Skeletal muscle tissue (tissue), 4 donors: Measurements from ENCODE around the gene IGF1R. TPM values are rescaled to one million over a fixed set of nuclear protein-coding genes. Genes with fewer than 3 reads are reported as not detected.

Source experiments
- H3K27ac ChIP-seq: one replicate; pipeline ENCODE4 v1.7.0; 2013; ENCODE audit warnings: mild to moderate bottlenecking, low read depth, low read length, inconsistent platforms
- H3K27me3 ChIP-seq, 3 donors: one replicate each; pipeline ENCODE4 v1.7.0; 2013; ENCODE audit warnings: low read length in 3 of 3; ENCODE audit not compliant: control insufficient read depth in 3 of 3, insufficient read depth in 3 of 3
- H3K36me3 ChIP-seq, 3 donors: one replicate each; pipeline ENCODE4 v1.7.0; 2013; ENCODE audit warnings: low read length in 3 of 3; ENCODE audit not compliant: control insufficient read depth in 3 of 3, insufficient read depth in 3 of 3
- H3K4me1 ChIP-seq, 3 donors: one replicate each; pipeline ENCODE4 v1.7.0; 2013; ENCODE audit warnings: low read length in 3 of 3, mild to moderate bottlenecking in 3 of 3; ENCODE audit not compliant: control insufficient read depth in 3 of 3, insufficient read depth in 3 of 3
- H3K4me3 ChIP-seq, 3 donors: one replicate each; pipeline ENCODE4 v1.7.0; 2013; ENCODE audit warnings: low read length in 3 of 3
- H3K9ac ChIP-seq, 3 donors: one replicate each; pipeline ENCODE4 v1.7.0; 2013; ENCODE audit warnings: low read length in 3 of 3, mild to moderate bottlenecking in 3 of 3, moderate library complexity in 2 of 3, low read depth in 1 of 3
- H3K9me3 ChIP-seq, 3 donors: one replicate each; pipeline ENCODE4 v1.7.0; 2013; ENCODE audit warnings: low read length in 3 of 3; ENCODE audit not compliant: control insufficient read depth in 3 of 3
- total RNA-seq: library from RNA; depleted of rRNA; stranded (reverse); fragments of >200 nt; gene quantifications from one replicate; pipeline ENCODE4 v1.2.3, GENCODE V29; 2014
- donor health status: Osteomylitis.

IGF1R gene
- total RNA-seq, 1 donor from 2014 or later, result 25.6 TPM

GRCh38 chr15:98842973-98843285 is 194.6 kb downstream of the IGF1R start:
- no peak overlapping the region for H3K4me3 ChIP-seq
- H3K27ac ChIP-seq, result no peak overlapping the region
- H3K9ac ChIP-seq, result no peak overlapping the region
- H3K27me3 ChIP-seq, result no peaks in the 10 kb centered on the region
- H3K9me3 ChIP-seq, result no peaks in the 10 kb centered on the region
- peaks cover 0 to 10% (median 8%) of the 10 kb centered on the region in 3 donors for H3K4me1 ChIP-seq
- no peaks in the 10 kb centered on the region for H3K36me3 ChIP-seq

- Histone ChIP-seq H3K27ac (no peak overlapping the region), H3K9ac (no peak overlapping the region), H3K27me3 (no peaks in the 10 kb centered on the region), H3K4me3 (no peak overlapping the region), H3K4me1 (peaks cover 0 to 2% (median under 1%) of the 10 kb centered on the region in 3 donors), H3K9me3 (no peaks in the 10 kb centered on the region), H3K36me3 (no peaks in the 10 kb centered on the region)
These were observed 195.5 kb downstream of the IGF1R start for GRCh38 chr15:98843844-98844243.

- no peak overlapping the region for H3K9ac ChIP-seq
- H3K4me3 ChIP-seq, result no peak overlapping the region
- H3K4me1 ChIP-seq, result no peaks in the 10 kb centered on the region
- no peaks in the 10 kb centered on the region for H3K36me3 ChIP-seq
- H3K27ac ChIP-seq, result no peak overlapping the region
- no peaks in the 10 kb centered on the region for H3K27me3 ChIP-seq
- H3K9me3 ChIP-seq, result no peaks in the 10 kb centered on the region
These were observed 195.9 kb downstream of the IGF1R start for GRCh38 chr15:98844261-98844660.

GRCh38 chr15:98845138-98845884 is 197.0 kb downstream of the IGF1R start:
- H3K27ac ChIP-seq, result no peak overlapping the region
- no peaks in the 10 kb centered on the region for H3K27me3 ChIP-seq
- no peaks in the 10 kb centered on the region for H3K36me3 ChIP-seq
- H3K9ac ChIP-seq, result no peak overlapping the region
- H3K4me3 ChIP-seq, result no peak overlapping the region
- H3K9me3 ChIP-seq, result no peaks in the 10 kb centered on the region
- H3K4me1 ChIP-seq, result peaks cover 0 to 1% (median 0%) of the 10 kb centered on the region in 3 donors

GRCh38 chr15:98850961-98851572 is 202.7 kb downstream of the IGF1R start:
- Histone ChIP-seq H3K9me3 (no peaks in the 10 kb centered on the region), H3K27me3 (no peaks in the 10 kb centered on the region), H3K4me3 (peak overlapping the region; percentile 56 to 83 (median 69)), H3K4me1 (peaks cover 25 to 51% (median 39%) of the 10 kb centered on the region in 3 donors), H3K36me3 (no peaks in the 10 kb centered on the region), H3K27ac (peak overlapping the region; percentile 40), H3K9ac (peak overlapping the region in 1 of 3 donors; percentile 83)

GRCh38 chr15:98853161-98853560 is 204.8 kb downstream of the IGF1R start:
- Histone ChIP-seq H3K9ac (peak overlapping the region; percentile 47 to 83 (median 69)), H3K27ac (peak overlapping the region; percentile 40), H3K4me1 (peaks cover 25 to 53% (median 39%) of the 10 kb centered on the region in 3 donors), H3K36me3 (no peaks in the 10 kb centered on the region), H3K4me3 (peak overlapping the region; percentile 56 to 86 (median 83)), H3K9me3 (no peaks in the 10 kb centered on the region), H3K27me3 (no peaks in the 10 kb centered on the region)

- H3K27ac ChIP-seq, result peak overlapping the region; percentile 40
- H3K36me3 ChIP-seq, result no peaks in the 10 kb centered on the region
- H3K9ac ChIP-seq, result peak overlapping the region in 2 of 3 donors; percentile 35 to 47
- no peaks in the 10 kb centered on the region for H3K27me3 ChIP-seq
- no peaks in the 10 kb centered on the region for H3K9me3 ChIP-seq
- H3K4me1 ChIP-seq, result peaks cover 25 to 53% (median 39%) of the 10 kb centered on the region in 3 donors
- H3K4me3 ChIP-seq, result peak overlapping the region in 2 of 3 donors; percentile 83 to 86
These were observed 205.5 kb downstream of the IGF1R start for GRCh38 chr15:98853617-98854420.

GRCh38 chr15:98854496-98854895 is 206.2 kb downstream of the IGF1R start:
- Histone ChIP-seq H3K27me3 (no peaks in the 10 kb centered on the region), H3K4me3 (no peak overlapping the region), H3K9ac (peak overlapping the region in 1 of 3 donors; percentile 35), H3K9me3 (no peaks in the 10 kb centered on the region), H3K36me3 (no peaks in the 10 kb centered on the region), H3K27ac (no peak overlapping the region), H3K4me1 (peaks cover 25 to 53% (median 39%) of the 10 kb centered on the region in 3 donors)

- Histone ChIP-seq H3K4me1 (peaks cover 25 to 53% (median 38%) of the 10 kb centered on the region in 3 donors), H3K36me3 (no peaks in the 10 kb centered on the region), H3K4me3 (no peak overlapping the region), H3K9me3 (no peaks in the 10 kb centered on the region), H3K27me3 (no peaks in the 10 kb centered on the region), H3K27ac (no peak overlapping the region), H3K9ac (no peak overlapping the region)
These were observed 206.9 kb downstream of the IGF1R start for GRCh38 chr15:98855067-98855814.
